D341Med (cell line): ENCODE data around the gene ACER3.
"Not testable (repeated sequence)": the region's sequence is repeated elsewhere in the genome, so short reads cannot be mapped to it uniquely, and the experiment has no call there.

Source experiments
- DNase-seq: peaks from one replicate; pipeline ENCODE4 v3.0.0; 2012; ENCODE audit warnings: low spot score

ACER3 gene

GRCh38 chr11:76995081-76995576 lies 134.4 kb downstream of the ACER3 start:
- DNase-seq: no peak

- no peak for DNase-seq
These were observed 136.8 kb downstream of the ACER3 start for GRCh38 chr11:76997512-76997911.

- DNase-seq: no peak
These were observed 138.9 kb downstream of the ACER3 start for GRCh38 chr11:76999597-76999996.

GRCh38 chr11:77001613-77002012 lies 140.9 kb downstream of the ACER3 start:
- no peak for DNase-seq

- DNase-seq: no peak
These were observed 142.1 kb downstream of the ACER3 start for GRCh38 chr11:77002776-77003175.

- DNase-seq: no peak
These were observed 143.2 kb downstream of the ACER3 start for GRCh38 chr11:77003963-77004362.

GRCh38 chr11:77009533-77010160 lies 148.9 kb downstream of the ACER3 start:
- DNase-seq: no peak

GRCh38 chr11:77014669-77015068 lies 154.0 kb downstream of the ACER3 start:
- DNase-seq: no peak

GRCh38 chr11:77018396-77018924 lies 157.7 kb downstream of the ACER3 start:
- not testable (repeated sequence) for DNase-seq

- DNase-seq: no peak
These were observed 159.4 kb downstream of the ACER3 start for GRCh38 chr11:77019976-77020595.

- DNase-seq: no peak
These were observed 160.0 kb downstream of the ACER3 start for GRCh38 chr11:77020734-77021133.

- no peak for DNase-seq
These were observed 164.0 kb downstream of the ACER3 start for GRCh38 chr11:77024745-77025144.

- no peak for DNase-seq
These were observed 165.5 kb downstream of the ACER3 start for GRCh38 chr11:77026221-77026620.

GRCh38 chr11:77026743-77027142 lies 166.0 kb downstream of the ACER3 start:
- DNase-seq: no peak

- no peak for DNase-seq
These were observed 166.6 kb downstream of the ACER3 start for GRCh38 chr11:77027275-77027674.

GRCh38 chr11:77029829-77030228 lies 169.1 kb downstream of the ACER3 start:
- no peak for DNase-seq

- DNase-seq: no peak
These were observed 170.2 kb downstream of the ACER3 start for GRCh38 chr11:77030834-77031414.

GRCh38 chr11:77031599-77031998 lies 170.9 kb downstream of the ACER3 start:
- no peak for DNase-seq

GRCh38 chr11:77035039-77035438 lies 174.3 kb downstream of the ACER3 start:
- DNase-seq: no peak

GRCh38 chr11:77035580-77035979 lies 174.9 kb downstream of the ACER3 start:
- DNase-seq: no peak

- DNase-seq: no peak
These were observed 175.7 kb downstream of the ACER3 start for GRCh38 chr11:77036398-77036797.

- no peak for DNase-seq
These were observed 176.3 kb downstream of the ACER3 start for GRCh38 chr11:77037057-77037456.
